Measurements from ENCODE around the gene MEI1. TPM values are rescaled to one million over a fixed set of nuclear protein-coding genes. Genes with fewer than 3 reads are reported as not detected.

The MEI1 gene
- total and polyA plus RNA-seq, 12 donors: 0.36 to 3.7 (median 1.3) TPM; not detected in 1

GRCh38 chr22:41696703-41697102 lies 2.6 kb upstream of the MEI1 start:
- Histone ChIP-seq H3K4me3 (no peak overlapping the region), H3K27me3 (no peaks in the 10 kb centered on the region), H3K36me3 (replicated peaks in 1 of 2) (no peaks in the 10 kb centered on the region), H3K4me1 (replicated peaks in 1 of 2) (peaks cover 0 to 13% of the 10 kb centered on the region in 2 donors), H3K9me3 (replicated peaks in 1 of 3) (no peaks in the 10 kb centered on the region), H3K27ac (peak overlapping the region in 1 of 5 donors; percentile 50)
- WGBS, 4 donors: 56 to 72% (median 64%) methylated on average over 8 to 11 of the region's 11 CpGs
- no peak for DNase-seq
- intact Hi-C loops (cut with DNase I): loop anchor here (2.0 to 5.0 kb wide), 2 partner anchors 244 to 246 kb away; no protein-coding TSS in a partner anchor
- no peak for TF ChIP-seq POLR2A (IDR thresholded peaks at IDR 0.05)
- TF ChIP-seq, protein P1, sequence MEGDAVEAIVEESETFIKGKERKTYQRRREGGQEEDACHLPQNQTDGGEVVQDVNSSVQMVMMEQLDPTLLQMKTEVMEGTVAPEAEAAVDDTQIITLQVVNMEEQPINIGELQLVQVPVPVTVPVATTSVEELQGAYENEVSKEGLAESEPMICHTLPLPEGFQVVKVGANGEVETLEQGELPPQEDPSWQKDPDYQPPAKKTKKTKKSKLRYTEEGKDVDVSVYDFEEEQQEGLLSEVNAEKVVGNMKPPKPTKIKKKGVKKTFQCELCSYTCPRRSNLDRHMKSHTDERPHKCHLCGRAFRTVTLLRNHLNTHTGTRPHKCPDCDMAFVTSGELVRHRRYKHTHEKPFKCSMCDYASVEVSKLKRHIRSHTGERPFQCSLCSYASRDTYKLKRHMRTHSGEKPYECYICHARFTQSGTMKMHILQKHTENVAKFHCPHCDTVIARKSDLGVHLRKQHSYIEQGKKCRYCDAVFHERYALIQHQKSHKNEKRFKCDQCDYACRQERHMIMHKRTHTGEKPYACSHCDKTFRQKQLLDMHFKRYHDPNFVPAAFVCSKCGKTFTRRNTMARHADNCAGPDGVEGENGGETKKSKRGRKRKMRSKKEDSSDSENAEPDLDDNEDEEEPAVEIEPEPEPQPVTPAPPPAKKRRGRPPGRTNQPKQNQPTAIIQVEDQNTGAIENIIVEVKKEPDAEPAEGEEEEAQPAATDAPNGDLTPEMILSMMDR (IDR thresholded peaks at IDR 0.05): no peak

DNA sequence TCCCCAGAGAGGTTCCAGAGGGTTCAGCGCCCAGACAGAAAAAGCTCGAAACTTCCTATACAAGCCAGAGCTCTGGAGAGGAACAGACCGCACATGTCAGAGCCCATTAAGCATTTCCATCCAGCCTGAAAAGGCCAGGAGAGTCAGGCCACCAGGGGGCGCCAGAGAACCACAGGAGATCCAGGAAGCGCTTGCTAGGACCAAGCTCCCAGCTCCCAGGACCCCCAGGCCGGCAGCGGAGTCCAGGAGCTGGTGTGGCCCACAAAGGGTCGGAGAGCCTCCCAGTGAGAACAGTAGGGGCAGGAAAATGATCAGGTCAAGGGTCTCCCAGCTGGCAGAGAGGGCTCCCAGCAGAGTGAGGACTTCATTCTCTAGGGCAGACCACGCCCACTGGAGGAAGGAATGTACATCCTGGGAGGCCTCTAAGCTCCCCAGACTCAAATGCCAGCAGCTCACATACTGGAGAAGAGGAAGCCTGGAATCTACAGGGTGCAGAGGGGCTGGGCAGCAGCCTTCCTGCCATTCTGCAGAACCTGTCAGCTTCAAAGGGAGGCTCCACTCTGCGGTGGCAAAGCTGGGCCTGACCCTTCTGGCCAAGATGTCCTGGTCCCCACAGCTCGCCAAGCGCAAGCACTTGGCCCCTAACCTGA lies 2.1 kb upstream of the MEI1 start:
- no peaks in the 10 kb centered on the region for H3K27me3 ChIP-seq
- intact Hi-C loops (cut with DNase I): loop anchor here (2.0 to 5.0 kb wide), 2 partner anchors 244 to 245 kb away; no protein-coding TSS in a partner anchor
- no peaks in the 10 kb centered on the region for H3K36me3 ChIP-seq (replicated peaks in 1 of 2)
- H3K9me3 ChIP-seq (replicated peaks in 1 of 3): no peaks in the 10 kb centered on the region
- DNase-seq: peak; percentile 84 to 97 (median 93)
- peak overlapping the region in 2 of 5 donors; percentile 26 to 50 for H3K27ac ChIP-seq
- no peak for TF ChIP-seq POLR2A (IDR thresholded peaks at IDR 0.05)
- TF ChIP-seq, protein P1 (IDR thresholded peaks at IDR 0.05): peak; percentile 93 to 99 (median 96)
- H3K4me1 ChIP-seq (replicated peaks in 1 of 2): peaks cover 0 to 13% of the 10 kb centered on the region in 2 donors
- WGBS, 4 donors: 11 to 28% (median 21%) methylated on average over 5 to 12 of the region's 12 CpGs
- H3K4me3 ChIP-seq: peak overlapping the region in 1 of 4 donors; percentile 34

DNA sequence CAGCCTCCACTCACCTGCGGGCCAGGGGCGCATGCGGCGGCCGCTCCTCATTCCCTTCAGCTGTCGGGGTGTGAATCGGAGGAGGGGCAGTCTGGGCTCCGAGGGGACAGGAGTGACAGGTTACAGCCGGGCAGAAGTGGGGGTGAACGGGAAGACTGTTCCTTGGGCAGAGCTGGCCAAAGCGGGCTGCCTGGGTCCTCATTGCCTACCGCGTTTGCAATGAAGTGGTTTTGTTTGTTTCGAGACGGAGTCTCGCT lies 733 bp downstream of the MEI1 start:
- Histone ChIP-seq H3K9me3 (replicated peaks in 1 of 3) (no peaks in the 10 kb centered on the region), H3K4me1 (replicated peaks in 1 of 2) (peaks cover 0 to 13% of the 10 kb centered on the region in 2 donors), H3K27ac (no peak overlapping the region), H3K36me3 (replicated peaks in 1 of 2) (no peaks in the 10 kb centered on the region), H3K27me3 (no peaks in the 10 kb centered on the region), H3K4me3 (no peak overlapping the region)
- no peak for TF ChIP-seq POLR2A (IDR thresholded peaks at IDR 0.05)
- TF ChIP-seq, protein P1 (IDR thresholded peaks at IDR 0.05): no peak
- intact Hi-C loops (cut with DNase I): no loop called here
- no peak for DNase-seq
- 89 to 95% (median 94%) methylated on average over 12 to 16 of the region's 16 CpGs for WGBS, 4 donors

- 93 to 94% (median 94%) methylated on average over 9 of the region's 9 CpGs for WGBS, 4 donors
- H3K36me3 ChIP-seq (replicated peaks in 1 of 2): no peaks in the 10 kb centered on the region
- intact Hi-C loops (cut with DNase I): no loop called here
- H3K27ac ChIP-seq: no peak overlapping the region
- peaks cover 0 to 5% of the 10 kb centered on the region in 2 donors for H3K4me1 ChIP-seq (replicated peaks in 1 of 2)
- no peak overlapping the region for H3K4me3 ChIP-seq
- no peaks in the 10 kb centered on the region for H3K27me3 ChIP-seq
- H3K9me3 ChIP-seq (replicated peaks in 1 of 3): no peaks in the 10 kb centered on the region
- TF ChIP-seq, protein P1 (IDR thresholded peaks at IDR 0.05): no peak
- no peak for TF ChIP-seq POLR2A (IDR thresholded peaks at IDR 0.05)
- DNase-seq: no peak
These were observed 3.5 kb downstream of the MEI1 start for GRCh38 chr22:41702763-41703162.
